ENCODE measurements around the gene CACNA1S.
A peak's percentile ranks its signal among the peaks of the same experiment; 100 is the strongest.

Gene CACNA1S

DNA sequence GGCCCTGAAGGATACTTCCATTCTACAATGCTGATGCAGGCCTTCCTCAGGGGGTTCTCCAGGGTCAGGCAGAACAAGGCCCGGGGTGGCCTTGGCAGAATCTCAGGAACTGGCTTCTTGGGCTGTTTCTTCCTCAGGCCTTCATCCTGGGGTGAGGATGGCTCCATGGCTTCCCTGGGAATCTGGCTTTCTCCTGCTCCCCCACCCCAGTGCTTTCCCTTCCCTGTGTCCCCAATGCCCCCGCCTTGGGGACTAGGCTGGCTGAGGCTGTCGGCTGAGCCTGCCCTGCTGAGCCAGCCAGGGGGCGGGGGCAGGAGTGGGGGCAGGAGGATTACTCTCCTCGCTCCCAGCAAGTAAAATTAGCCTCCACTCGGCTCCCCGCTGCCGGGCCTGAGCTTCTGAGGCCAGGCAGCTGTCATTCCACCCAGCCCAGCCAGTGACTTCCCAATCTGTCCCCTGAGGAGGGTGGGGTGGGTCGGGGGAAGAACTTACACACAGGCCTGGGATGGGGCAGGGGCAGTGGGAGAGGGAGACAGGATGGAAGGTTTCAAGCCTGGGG is at the start of gene CACNA1S:
CACNA1S (minus strand) TSS at position 254 of the 559 bp plus-strand sequence; CDS start at position 167, 87 bp downstream.
- no peak for DNase-seq (ENCODE audit: low read depth)
- peaks cover 39% of the 10 kb centered on the region for H3K27me3 ChIP-seq (replicated peaks; ENCODE audit: control insufficient read depth, insufficient read depth, low read length)
- no peaks in the 10 kb centered on the region for H3K4me1 ChIP-seq (ENCODE audit: control insufficient read depth, insufficient read depth, low read length)
- no peaks in the 10 kb centered on the region for H3K36me3 ChIP-seq (ENCODE audit: control insufficient read depth, insufficient read depth, low read length, severe bottlenecking)
- H3K9me3 ChIP-seq (ENCODE audit: control insufficient read depth, low read length) = no peaks in the 10 kb centered on the region
- no peak within 1 kb of the TSS for H3K4me3 ChIP-seq (ENCODE audit: low read length)
- no peak within 1 kb of the TSS for H3K9ac ChIP-seq (ENCODE audit: low read length)

DNA sequence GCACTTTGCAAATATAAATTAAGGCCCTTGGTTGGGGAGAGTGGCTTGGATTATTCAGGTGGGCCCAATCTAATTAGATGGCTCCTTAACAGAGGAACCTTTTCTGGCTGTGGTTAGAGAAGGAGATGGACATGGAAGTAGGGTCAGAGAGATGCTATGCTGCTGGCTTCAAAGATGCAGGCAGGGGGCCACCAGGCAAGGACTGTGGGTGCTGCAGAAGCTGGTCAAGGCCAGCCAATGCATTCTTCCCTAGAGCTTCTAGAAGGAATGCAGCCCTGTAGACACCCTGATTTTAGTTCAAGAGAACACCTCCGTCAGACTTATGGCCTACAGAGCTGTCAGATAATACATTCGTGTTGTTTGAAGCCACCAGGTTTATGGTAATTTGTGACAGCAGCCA is 45.7 kb upstream of the CACNA1S start:
- Histone ChIP-seq H3K4me1 (ENCODE audit: control insufficient read depth, insufficient read depth, low read length) (peaks cover 7% of the 10 kb centered on the region), H3K27me3 (replicated peaks; ENCODE audit: control insufficient read depth, insufficient read depth, low read length) (peaks cover 17% of the 10 kb centered on the region), H3K9me3 (ENCODE audit: control insufficient read depth, low read length) (no peaks in the 10 kb centered on the region), H3K4me3 (ENCODE audit: low read length) (no peak overlapping the region), H3K9ac (ENCODE audit: low read length) (no peak overlapping the region), H3K36me3 (ENCODE audit: control insufficient read depth, insufficient read depth, low read length, severe bottlenecking) (no peaks in the 10 kb centered on the region)
- DNase-seq (ENCODE audit: low read depth) = no peak

DNA sequence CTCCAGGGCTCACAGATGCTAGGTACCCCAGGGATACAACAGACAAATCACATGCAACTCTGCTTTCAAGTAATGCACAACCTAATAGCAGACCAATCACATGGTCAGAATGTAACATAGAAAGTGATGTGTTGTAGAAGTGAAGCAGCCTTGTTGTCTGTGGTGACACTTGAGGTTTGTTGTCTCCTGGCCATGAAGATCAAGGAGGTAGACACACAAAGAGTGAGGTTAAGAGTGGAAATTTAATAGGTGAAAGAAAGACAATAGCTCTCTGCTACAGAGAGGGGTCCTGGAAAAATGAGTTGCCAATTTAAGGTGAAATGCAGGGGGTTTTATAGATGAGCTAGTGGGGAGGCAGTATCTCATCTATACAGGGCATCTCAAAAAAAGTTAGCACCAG is 44.6 kb upstream of the CACNA1S start:
- H3K36me3 ChIP-seq (ENCODE audit: control insufficient read depth, insufficient read depth, low read length, severe bottlenecking) = no peaks in the 10 kb centered on the region
- no peak for DNase-seq (ENCODE audit: low read depth)
- H3K4me3 ChIP-seq (ENCODE audit: low read length) = no peak overlapping the region
- H3K4me1 ChIP-seq (ENCODE audit: control insufficient read depth, insufficient read depth, low read length) = peaks cover 7% of the 10 kb centered on the region
- no peaks in the 10 kb centered on the region for H3K9me3 ChIP-seq (ENCODE audit: control insufficient read depth, low read length)
- H3K27me3 ChIP-seq (replicated peaks; ENCODE audit: control insufficient read depth, insufficient read depth, low read length) = peaks cover 17% of the 10 kb centered on the region
- no peak overlapping the region for H3K9ac ChIP-seq (ENCODE audit: low read length)

DNA sequence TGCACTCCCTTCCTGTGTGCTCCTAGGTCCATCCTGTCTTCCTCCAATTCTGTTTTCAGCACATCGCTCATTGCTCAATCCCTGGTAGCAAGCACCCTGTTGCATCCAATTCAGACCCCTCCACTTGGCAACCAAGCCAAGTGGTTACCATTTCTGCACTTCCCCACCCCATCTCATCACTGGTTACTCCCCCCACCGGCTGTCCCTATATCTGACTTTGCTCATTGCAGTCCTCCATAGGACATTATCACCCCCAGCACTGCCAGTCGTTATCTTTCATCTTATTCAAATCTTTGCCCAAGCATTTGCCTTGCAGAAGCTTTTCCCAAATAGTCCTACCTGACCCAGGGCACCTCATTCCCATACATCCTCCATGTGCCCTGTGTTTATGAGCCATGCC is 44.1 kb upstream of the CACNA1S start:
- H3K9me3 ChIP-seq (ENCODE audit: control insufficient read depth, low read length) = no peaks in the 10 kb centered on the region
- H3K36me3 ChIP-seq (ENCODE audit: control insufficient read depth, insufficient read depth, low read length, severe bottlenecking) = no peaks in the 10 kb centered on the region
- no peak for DNase-seq (ENCODE audit: low read depth)
- no peak overlapping the region for H3K9ac ChIP-seq (ENCODE audit: low read length)
- H3K27me3 ChIP-seq (replicated peaks; ENCODE audit: control insufficient read depth, insufficient read depth, low read length) = peaks cover 17% of the 10 kb centered on the region
- H3K4me1 ChIP-seq (ENCODE audit: control insufficient read depth, insufficient read depth, low read length) = peaks cover 7% of the 10 kb centered on the region
- no peak overlapping the region for H3K4me3 ChIP-seq (ENCODE audit: low read length)

DNA sequence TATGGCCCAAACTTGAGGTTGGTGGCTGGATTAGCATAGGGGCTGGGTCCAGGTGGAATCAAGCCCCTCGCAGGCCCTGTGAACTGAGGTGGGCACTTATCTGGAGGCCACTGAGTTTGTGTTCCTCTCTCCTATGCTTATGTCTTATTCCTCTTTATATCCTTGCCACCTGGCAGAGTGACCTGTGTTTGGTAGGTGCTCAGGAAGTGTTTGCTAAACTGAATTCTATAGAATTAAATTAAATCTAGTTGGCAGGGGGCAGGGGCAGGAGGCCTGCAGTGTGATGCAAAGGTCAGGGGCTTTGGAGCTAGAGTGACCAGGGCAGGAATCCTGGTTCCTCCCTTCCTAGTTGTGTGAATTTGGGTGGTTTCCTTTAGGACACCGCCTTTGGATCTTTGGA is 43.1 kb upstream of the CACNA1S start:
- peaks cover 8% of the 10 kb centered on the region for H3K36me3 ChIP-seq (ENCODE audit: control insufficient read depth, insufficient read depth, low read length, severe bottlenecking)
- peaks cover 13% of the 10 kb centered on the region for H3K27me3 ChIP-seq (replicated peaks; ENCODE audit: control insufficient read depth, insufficient read depth, low read length)
- H3K4me3 ChIP-seq (ENCODE audit: low read length) = no peak overlapping the region

DNA sequence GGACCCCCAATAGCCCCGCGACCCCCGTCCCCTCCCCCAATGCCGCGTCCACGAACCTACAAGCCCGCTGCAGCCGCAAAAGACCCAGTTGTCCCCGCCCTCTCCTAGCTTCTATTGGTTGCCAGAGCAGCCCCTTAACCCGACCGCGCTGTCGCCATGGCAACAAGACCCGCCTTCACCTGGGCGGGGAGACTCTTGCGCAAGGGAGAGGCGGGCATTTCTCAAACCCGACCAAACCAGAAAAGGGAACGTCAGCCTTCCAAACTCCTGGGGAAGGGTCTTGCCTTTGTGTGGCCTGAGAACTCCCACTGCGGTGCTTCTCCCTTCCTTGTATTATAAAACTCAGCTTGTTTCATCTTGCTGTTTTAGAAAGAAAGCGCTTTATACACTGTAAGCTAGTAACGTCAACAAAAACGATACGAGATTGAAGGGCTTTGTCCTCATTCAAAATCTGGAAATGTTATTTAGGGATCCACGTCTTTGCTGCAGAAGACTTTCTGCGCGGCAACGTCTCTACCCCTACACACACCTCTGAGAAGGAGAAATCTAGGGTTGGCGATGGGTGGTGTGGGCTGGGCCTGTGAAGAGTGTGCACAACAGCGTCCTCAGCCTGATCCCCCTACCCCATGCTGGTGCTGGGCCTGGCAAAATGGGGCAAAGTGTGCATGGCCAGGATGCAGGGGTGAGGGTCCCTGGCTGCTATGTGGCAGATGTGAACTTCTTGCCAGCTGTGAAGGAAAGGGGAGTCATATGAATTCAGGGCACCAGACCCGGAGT is 42.4 kb upstream of the CACNA1S start, which contains the start of gene TMEM9:
TMEM9 (minus strand) TSS at position 86 of the 777 bp plus-strand sequence. CDS start 551 bp downstream, outside the sequence.
- DNase-seq (ENCODE audit: low read depth) = peak; percentile 98
- H3K4me3 ChIP-seq (ENCODE audit: low read length) = peak within 1 kb of the TSS; percentile 85

More for the DNA sequence above, 43.1 kb upstream of the CACNA1S start:
- H3K9ac ChIP-seq (ENCODE audit: low read length) = no peak overlapping the region
- peaks cover 7% of the 10 kb centered on the region for H3K4me1 ChIP-seq (ENCODE audit: control insufficient read depth, insufficient read depth, low read length)
- no peaks in the 10 kb centered on the region for H3K9me3 ChIP-seq (ENCODE audit: control insufficient read depth, low read length)
- no peak for DNase-seq (ENCODE audit: low read depth)

DNA sequence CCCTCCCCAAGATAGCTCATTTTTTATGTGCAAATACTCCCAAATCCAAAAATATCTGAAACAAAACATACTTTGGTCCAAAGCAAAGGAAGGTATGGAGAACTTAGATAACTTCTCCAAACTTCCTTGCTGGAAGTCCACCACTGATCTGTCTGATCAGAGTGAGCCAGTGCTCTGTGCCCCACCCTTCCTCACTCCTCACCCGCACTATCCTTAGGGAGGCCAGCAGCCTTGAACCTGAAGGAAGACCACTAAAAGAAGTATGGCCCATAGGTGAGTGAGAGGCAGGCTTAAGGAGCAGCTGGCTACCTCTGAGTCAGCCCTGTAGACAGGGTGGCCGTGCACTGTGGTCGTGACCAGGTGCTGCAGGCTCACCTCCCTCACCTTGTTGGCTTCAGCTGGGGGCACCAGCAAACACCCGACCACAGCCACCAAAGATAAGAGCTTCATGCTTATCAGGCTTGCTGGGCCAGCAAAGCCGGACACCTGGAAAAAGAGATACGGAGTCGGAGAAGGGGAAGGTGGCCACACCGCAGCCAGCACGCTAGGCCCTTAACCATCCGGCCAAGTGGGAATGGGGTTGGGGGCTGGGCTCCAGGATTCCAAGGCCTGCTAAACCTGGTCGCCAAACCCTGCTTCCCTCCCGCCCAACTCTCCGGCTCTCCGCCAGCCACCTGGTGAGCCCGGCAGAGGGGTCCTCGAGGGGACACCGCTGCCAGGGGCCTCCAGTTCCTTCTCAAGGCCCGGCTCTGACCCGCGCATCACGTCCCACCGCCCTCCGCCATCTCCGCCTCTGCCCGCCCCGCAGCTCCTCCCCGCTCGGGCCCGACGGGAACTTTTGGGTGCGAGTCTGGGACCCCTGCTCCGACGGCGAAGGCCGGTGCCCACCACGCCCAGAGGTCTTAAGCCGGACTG is 41.5 kb upstream of the CACNA1S start:
- H3K9me3 ChIP-seq (ENCODE audit: control insufficient read depth, low read length) = no peaks in the 10 kb centered on the region
- H3K36me3 ChIP-seq (ENCODE audit: control insufficient read depth, insufficient read depth, low read length, severe bottlenecking) = peaks cover 17% of the 10 kb centered on the region
- H3K4me1 ChIP-seq (ENCODE audit: control insufficient read depth, insufficient read depth, low read length) = peaks cover 7% of the 10 kb centered on the region
- DNase-seq (ENCODE audit: low read depth) = no peak
- peaks cover 8% of the 10 kb centered on the region for H3K27me3 ChIP-seq (replicated peaks; ENCODE audit: control insufficient read depth, insufficient read depth, low read length)
- peak overlapping the region; percentile 76 for H3K9ac ChIP-seq (ENCODE audit: low read length)
- H3K4me3 ChIP-seq (ENCODE audit: low read length) = peak overlapping the region; percentile 85

More for the DNA sequence above, 42.4 kb upstream of the CACNA1S start, which contains the start of gene TMEM9:
- H3K36me3 ChIP-seq (ENCODE audit: control insufficient read depth, insufficient read depth, low read length, severe bottlenecking) = peaks cover 14% of the 10 kb centered on the region
- peak within 1 kb of the TSS; percentile 76 for H3K9ac ChIP-seq (ENCODE audit: low read length)
- H3K27me3 ChIP-seq (replicated peaks; ENCODE audit: control insufficient read depth, insufficient read depth, low read length) = peaks cover 13% of the 10 kb centered on the region
- no peaks in the 10 kb centered on the region for H3K9me3 ChIP-seq (ENCODE audit: control insufficient read depth, low read length)
- peaks cover 7% of the 10 kb centered on the region for H3K4me1 ChIP-seq (ENCODE audit: control insufficient read depth, insufficient read depth, low read length)

DNA sequence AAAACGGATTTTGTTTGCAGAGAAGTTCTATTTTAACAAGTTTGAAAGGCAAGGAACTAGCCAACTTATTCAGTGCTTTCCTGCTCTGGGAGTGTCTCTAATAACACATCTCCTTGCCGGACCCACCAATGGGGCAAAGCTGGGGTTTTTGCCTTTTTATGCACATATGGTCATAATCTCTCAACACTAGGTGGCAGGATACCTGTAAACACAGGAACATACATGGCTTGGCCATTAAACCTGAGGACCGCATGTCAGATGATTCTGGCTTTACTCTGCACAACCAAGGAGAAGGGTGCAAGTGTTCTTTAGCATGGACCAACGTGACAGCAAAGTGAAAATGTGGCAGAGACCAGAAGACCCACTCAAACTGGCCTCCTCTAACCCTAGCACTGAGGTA is 37.2 kb upstream of the CACNA1S start:
- peaks cover 51% of the 10 kb centered on the region for H3K36me3 ChIP-seq (ENCODE audit: control insufficient read depth, insufficient read depth, low read length, severe bottlenecking)

DNA sequence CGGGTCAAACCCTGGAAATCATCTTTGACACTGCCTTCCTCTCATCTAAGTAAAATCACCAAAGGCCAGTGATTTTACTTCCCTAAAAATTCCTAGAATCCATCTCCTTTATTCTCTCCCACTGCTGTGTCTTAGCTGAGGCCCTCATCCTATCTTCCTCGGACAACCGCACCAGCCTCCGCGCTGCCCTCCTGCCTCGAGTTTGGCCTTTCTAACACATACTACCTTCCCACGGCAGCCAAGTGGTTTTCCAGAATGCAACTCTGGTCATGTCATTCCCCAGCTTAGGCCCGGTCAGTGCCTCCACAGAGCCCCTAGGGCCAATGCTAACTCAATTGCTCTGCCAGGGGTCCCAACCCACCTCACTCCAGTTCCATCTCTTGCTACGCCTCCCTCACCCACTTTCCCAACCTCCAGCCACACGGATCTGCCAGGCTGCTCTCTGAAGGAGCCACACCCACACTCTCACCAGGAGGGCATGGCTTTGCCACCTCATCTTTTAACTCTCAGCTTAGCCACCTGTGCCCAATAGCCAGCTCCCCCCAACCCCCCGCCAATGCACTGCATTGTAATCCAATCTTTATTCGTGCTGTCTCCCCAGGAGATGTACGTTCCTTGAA is 35.3 kb upstream of the CACNA1S start:
- Histone ChIP-seq H3K9me3 (ENCODE audit: control insufficient read depth, low read length) (no peaks in the 10 kb centered on the region), H3K9ac (ENCODE audit: low read length) (no peak overlapping the region)

More for the DNA sequence above, 37.2 kb upstream of the CACNA1S start:
- Histone ChIP-seq H3K9ac (ENCODE audit: low read length) (no peak overlapping the region), H3K27me3 (replicated peaks; ENCODE audit: control insufficient read depth, insufficient read depth, low read length) (no peaks in the 10 kb centered on the region), H3K4me3 (ENCODE audit: low read length) (no peak overlapping the region), H3K4me1 (ENCODE audit: control insufficient read depth, insufficient read depth, low read length) (peaks cover 7% of the 10 kb centered on the region), H3K9me3 (ENCODE audit: control insufficient read depth, low read length) (no peaks in the 10 kb centered on the region)
- DNase-seq (ENCODE audit: low read depth) = peak; percentile 44

DNA sequence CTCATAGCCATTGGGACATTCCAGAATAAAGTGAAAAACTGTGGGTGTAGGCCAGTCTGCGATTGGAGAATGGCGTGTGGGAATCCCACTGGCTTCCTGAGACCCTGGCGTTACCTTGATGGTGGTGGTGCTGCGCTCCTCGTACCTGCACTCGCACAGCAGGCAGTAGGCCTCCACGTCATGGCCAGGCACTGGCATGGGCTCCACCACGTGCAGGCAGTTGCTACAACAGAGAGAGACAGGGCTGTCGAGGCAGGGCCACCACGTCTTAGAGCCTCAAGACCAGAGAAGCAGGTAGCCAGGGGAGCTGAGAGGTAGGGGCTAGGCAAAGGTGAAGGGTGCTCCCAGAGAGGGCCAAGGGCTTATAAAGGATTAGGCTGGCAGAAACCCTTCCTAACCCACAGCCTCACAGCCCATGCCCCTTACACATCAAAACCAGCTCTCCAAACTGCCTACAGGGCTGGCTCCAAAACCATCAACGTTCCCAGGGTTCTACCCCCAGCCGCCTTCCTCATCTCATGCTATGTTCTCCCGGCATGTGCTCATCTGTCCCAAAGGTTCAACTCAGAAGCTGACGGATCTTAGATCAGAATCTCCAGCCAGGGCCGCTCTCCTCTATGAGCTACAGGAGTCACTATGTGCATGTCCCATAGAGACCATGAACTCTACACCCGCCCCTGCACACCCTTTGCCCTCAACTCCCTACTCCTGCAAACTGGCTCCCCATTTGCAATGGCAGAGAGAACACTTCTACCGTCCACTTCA is 34.6 kb upstream of the CACNA1S start:
- peaks cover 16% of the 10 kb centered on the region for H3K4me1 ChIP-seq (ENCODE audit: control insufficient read depth, insufficient read depth, low read length)

More for the DNA sequence above, 35.3 kb upstream of the CACNA1S start:
- Histone ChIP-seq H3K4me3 (ENCODE audit: low read length) (no peak overlapping the region), H3K36me3 (ENCODE audit: control insufficient read depth, insufficient read depth, low read length, severe bottlenecking) (peaks cover 61% of the 10 kb centered on the region), H3K27me3 (replicated peaks; ENCODE audit: control insufficient read depth, insufficient read depth, low read length) (no peaks in the 10 kb centered on the region), H3K4me1 (ENCODE audit: control insufficient read depth, insufficient read depth, low read length) (peaks cover 9% of the 10 kb centered on the region)
- DNase-seq (ENCODE audit: low read depth) = no peak

More for the DNA sequence above, 34.6 kb upstream of the CACNA1S start:
- Histone ChIP-seq H3K36me3 (ENCODE audit: control insufficient read depth, insufficient read depth, low read length, severe bottlenecking) (peaks cover 61% of the 10 kb centered on the region), H3K27me3 (replicated peaks; ENCODE audit: control insufficient read depth, insufficient read depth, low read length) (no peaks in the 10 kb centered on the region), H3K9me3 (ENCODE audit: control insufficient read depth, low read length) (no peaks in the 10 kb centered on the region), H3K4me3 (ENCODE audit: low read length) (no peak overlapping the region), H3K9ac (ENCODE audit: low read length) (no peak overlapping the region)
- DNase-seq (ENCODE audit: low read depth) = no peak
